Thyroid gland (tissue), 4 donors: ENCODE results near the gene ACVRL1.

Experiments
- POLR2A ChIP-seq, 2 donors: fragments of 450-650 bp; IDR thresholded peaks; one replicate each; pipeline ENCODE4 v1.6.1; 2017; ENCODE audit warnings: antibody characterized with exemption in 2 of 2, mild to moderate bottlenecking in 2 of 2, moderate library complexity in 1 of 2
- TF ChIP-seq, protein P1 (sequence below), 6 experiments: fragments of 200-600 bp in 3 of 6; fragments of 450-650 bp in 3 of 6; sonication (generic) in 3 of 6; IDR thresholded peaks; one replicate each; pipeline ENCODE4 v1.5.1; 2016 to 2019; ENCODE audit warnings: antibody characterized with exemption in 6 of 6, mild to moderate bottlenecking in 2 of 6, inconsistent platforms in 1 of 6, moderate library complexity in 1 of 6

DNA sequence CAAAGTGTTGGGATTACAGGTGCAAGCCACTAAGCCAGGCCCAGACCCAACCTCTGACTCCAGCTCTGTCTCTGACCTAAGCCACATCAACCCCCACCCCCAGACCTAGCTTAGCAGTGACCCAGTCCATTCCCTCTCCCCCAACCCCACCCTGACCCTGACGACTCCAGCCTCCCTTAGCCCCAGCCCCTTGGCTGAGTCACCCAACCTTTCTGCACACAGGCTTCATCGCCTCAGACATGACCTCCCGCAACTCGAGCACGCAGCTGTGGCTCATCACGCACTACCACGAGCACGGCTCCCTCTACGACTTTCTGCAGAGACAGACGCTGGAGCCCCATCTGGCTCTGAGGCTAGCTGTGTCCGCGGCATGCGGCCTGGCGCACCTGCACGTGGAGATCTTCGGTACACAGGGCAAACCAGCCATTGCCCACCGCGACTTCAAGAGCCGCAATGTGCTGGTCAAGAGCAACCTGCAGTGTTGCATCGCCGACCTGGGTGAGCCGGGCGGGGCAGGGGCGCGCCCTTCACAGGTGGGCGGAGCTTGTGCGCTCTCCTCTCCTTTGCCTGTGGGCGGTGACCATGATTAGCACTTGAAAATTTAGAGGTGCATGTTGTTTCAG, 7.8 kb downstream of the ACVRL1 start:
- TF ChIP-seq, protein P1, sequence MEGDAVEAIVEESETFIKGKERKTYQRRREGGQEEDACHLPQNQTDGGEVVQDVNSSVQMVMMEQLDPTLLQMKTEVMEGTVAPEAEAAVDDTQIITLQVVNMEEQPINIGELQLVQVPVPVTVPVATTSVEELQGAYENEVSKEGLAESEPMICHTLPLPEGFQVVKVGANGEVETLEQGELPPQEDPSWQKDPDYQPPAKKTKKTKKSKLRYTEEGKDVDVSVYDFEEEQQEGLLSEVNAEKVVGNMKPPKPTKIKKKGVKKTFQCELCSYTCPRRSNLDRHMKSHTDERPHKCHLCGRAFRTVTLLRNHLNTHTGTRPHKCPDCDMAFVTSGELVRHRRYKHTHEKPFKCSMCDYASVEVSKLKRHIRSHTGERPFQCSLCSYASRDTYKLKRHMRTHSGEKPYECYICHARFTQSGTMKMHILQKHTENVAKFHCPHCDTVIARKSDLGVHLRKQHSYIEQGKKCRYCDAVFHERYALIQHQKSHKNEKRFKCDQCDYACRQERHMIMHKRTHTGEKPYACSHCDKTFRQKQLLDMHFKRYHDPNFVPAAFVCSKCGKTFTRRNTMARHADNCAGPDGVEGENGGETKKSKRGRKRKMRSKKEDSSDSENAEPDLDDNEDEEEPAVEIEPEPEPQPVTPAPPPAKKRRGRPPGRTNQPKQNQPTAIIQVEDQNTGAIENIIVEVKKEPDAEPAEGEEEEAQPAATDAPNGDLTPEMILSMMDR (IDR thresholded peaks at IDR 0.05), result no peak
- no peak for TF ChIP-seq POLR2A (IDR thresholded peaks at IDR 0.05)
